Activated gamma-delta T cell (primary cell): ENCODE measurements around the gene SORL1.

ENCODE experiments used
- DNase-seq: peaks from one replicate; lab custom pipeline; 2025; lab: John Stamatoyannopoulos, UW

The SORL1 gene

DNA sequence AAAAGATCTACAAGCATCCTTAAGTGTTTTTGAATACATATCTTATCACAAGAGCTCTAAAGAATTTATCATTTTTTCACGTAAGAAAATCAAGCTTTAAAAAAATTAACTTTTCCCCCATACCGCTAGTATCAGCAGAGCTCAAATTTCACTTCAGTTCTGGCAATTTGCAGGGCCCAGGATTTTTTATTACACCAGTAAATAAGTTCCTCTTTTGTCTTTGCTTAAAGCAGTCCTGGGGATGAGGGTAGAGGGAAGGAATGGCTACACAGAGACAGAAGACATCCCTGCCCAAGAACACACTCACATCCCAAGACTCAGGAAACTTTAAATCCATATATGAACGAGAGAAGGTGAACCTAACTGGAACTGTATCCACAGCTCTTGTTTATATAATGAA, 22.6 kb upstream of the SORL1 start:
- DNase-seq = no peak

DNA sequence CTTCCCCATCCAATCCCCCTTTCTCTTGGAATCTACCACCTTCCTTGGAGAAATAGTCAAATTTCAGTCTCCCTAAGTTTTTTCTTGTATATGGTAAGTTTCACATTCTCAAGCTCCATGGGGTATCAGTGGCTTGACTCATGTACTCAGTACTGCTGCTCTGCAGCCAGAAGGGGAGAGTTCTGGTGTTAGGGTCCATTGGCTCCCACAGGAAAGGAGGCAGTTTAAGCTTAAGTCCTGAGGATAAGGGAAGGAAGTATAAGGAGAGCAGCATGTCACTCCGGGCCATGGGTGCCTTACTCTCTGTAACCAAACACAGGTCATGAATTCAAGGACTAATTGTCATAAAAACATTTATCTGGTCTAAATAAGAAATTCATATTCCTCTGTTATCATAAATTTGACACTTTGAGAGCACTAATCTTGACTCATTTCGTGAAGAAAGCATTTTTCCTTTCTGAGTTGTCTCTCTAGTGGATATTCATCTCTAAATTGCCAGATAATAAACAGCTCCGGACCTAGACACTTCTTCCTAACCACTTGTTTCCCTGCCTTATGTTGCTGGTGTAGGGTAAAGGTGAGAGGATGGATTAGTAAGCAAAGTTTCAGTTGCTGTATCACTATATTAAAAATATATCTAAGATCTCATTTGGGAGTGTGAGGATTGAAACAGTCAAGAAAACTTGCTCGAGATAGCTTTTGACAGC, 20.1 kb upstream of the SORL1 start:
- no peak for DNase-seq

DNA sequence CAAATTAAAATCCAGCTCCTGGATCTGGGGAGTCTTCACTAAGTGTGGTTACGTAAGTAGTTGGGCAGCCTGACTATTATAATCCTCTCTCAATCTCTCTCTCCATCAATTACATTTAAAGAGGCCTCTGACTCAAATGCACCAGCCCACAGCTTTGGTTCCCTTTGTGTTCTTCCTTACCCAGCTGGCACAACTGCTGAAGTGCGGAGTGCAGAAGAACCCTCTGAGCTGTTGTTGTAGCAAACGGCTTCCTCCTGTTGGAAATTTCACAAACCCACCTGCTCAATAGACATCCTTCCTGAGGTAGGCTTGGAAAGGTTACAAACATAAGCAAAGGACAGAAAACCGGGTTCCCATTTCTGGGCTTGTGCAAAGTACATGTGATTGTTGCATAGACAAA, 17.0 kb upstream of the SORL1 start:
- no peak for DNase-seq

DNA sequence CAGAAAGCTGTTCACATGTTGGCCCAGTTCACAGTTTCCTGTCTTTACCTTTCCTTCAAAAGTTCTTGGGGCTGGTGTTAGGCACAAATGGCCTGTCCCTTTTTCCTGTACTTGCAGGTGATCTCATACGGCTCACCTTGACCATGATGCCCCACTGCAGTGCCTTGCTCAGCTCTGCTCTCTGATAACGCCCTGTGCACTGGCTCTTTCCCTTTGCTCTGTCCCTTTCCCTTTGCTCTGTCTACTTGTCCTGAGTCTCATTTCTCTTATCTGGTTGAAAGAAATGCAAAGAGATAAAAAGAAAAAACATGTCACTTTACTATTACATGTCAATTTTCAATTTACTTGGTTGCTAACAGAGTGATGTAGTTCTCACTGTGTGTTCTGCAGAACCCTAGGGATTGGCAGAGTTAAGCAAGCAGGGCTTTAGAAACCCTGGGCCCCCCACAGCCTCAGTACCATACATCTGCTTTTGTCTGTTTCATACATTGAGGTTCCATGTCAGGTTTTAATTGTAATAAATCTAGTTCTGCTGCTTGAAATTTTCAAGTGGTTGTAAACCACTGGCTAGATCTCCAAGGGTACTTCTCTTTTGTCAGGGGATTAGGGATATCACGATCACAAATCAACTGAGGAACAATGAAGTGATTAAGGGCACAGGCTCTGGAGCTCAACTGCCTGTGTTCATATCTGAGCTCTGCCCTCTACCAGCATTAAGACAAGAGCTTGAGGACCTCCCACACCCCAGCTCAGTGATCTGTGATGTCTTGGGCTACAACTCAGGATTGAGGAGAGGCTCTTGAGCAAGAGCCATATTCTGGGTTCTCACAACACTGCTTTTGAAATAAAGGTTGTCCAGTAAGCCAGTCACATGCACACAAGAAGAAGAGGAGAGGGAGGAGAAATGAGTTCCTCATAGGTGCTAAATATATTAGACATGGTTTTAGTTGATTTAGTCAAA, 16.3 kb upstream of the SORL1 start:
- no peak for DNase-seq

DNA sequence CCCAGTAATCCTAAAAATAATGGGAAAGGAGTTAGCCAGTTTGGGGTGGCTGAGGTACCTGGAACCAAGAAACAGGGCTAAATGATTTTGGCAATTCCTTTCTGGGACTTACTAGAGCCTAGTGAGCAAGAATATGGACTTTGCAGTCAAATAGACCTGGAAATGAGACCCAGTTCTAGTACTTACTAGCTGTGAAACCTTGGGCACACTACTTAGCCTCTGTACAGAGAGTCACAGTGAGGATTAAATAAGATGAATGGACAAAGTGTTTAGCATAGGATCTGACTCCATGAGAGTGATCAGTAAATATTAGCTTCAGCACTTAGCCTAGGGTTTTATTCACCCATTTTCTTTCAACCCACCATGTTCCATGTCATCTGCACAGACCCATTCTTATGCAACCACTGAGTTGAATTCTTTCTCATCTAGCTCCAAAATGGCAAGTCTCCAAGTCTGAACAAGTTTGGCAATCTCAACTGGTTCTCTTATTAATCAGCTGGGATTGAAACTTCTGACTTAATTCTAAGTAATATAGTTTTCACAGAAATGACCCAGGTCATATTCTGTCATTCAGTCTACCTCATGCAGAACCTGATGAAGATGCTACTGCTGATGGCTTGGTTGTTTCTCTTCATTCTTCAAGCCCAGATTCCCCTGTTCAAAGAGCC, 15.0 kb upstream of the SORL1 start:
- DNase-seq = no peak

DNA sequence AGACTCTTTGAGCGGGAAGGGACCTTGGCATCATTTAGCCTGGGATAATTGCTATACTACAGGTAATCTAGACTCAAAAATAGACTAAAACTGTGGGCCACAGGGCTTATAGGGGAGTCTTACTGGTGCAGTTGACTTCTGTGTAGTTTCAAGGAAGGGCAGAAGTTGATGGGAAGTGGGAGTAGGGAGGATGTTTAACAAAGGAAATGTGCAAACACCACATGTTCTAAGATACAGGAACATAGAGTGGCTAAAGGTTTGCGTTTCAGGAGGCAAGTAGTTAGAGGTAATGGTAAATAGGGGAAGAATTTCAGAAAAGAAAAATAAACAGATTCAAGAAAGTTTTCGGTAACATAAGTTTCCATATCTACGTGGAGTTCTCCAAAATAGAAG, 14.4 kb upstream of the SORL1 start:
- DNase-seq = no peak

DNA sequence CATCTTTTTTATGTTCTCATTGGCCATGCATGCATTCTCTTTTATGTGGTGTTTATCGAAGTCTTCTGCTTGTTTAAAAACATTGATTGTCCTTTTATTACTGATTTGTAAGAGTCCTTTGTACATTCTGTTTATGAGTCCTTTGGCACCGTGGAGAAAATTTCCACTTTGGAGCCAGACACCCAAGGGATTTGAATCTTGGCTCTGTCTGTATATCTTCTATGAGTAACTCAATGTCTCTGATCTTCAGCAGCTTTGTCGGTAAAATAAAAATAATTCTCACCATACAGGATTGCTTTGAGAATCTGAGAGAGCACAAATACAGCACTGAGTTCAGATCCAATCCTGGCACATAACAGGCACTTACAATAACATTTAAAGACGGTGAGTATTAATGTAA, 12.8 kb upstream of the SORL1 start:
- DNase-seq = no peak

DNA sequence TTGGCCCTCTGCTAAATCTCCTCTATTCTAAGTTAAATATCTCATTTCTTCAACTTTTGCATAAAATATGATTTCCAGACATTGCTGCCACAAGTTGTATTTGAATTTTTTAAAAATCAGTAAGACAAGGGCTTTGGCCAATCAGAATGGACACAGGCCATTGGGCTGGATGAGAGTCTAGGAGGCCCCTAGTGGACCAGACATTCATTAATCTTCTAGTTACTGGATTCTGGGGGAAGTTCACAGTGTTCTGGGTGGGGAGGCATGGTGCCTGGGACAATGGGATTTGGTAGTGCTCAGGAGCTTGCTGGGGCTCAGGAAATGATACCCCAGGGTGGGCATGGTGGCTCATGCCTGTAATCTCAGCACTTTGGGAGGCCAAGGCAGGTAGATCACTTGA, 12.4 kb upstream of the SORL1 start:
- DNase-seq = no peak

DNA sequence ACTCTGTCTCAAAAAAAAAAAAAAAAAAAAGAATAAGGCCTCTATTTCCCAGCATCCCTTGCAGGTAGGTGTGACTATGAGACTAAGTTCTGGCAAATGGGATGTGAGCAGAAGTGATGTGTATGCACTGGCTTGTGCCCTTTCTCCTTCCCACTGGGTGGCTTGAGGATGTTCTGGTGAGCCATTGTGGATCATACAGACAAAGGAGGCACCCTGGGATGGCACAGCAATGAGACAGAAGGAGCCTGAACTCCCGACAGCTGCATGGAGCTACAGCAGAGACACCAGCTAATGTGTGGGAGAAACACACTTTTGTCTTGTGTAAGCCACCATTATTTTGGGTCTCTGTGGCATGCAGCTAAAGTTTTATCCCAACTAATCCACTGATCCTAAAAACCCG, 10.6 kb upstream of the SORL1 start:
- no peak for DNase-seq

DNA sequence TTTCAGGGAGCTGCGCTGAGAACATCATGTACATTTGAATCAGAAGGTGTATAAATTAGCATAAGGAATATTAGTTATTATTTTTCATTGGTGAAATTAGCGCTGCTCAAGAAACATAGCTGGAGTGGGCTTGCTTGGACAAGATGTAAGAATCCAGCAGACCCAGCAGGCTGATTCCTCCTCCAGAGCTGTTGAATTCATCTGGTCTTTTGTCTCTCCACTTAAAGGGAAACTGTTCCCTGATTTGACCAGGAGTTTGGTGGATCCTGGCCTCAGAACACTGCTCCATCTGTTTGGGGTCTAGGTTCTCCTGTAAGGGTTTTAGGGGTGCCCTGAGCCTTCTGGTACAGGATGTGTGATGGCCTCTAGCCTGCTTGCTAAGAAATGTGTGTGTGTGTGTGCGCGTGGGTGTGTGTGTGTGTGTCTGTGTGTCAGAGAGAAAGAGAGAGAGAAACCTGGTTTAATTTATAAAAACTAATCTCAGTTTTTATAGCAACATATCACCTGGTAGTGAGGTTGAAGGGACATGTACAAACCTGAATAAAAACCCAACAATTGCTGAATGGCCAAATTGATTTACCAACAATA, 8.3 kb upstream of the SORL1 start:
- no peak for DNase-seq

DNA sequence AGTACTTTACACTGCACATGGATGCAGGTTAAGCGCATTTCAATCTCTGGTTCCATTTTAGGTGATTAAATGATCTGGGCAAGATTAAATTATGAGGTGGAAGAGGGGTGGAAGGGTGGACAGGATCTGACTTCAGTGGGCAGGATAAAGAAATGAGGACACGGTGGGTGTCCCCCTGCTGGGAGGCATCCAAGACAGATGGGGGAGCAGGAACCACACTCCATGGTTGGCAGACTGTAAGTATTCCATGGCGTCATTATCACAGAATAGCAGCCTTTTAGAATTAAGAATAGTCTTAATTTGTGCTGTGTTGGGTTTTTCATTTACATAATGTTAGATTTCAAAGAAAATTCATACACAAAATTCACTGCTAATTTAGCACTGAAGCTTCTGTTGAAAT, 7.6 kb upstream of the SORL1 start:
- no peak for DNase-seq

DNA sequence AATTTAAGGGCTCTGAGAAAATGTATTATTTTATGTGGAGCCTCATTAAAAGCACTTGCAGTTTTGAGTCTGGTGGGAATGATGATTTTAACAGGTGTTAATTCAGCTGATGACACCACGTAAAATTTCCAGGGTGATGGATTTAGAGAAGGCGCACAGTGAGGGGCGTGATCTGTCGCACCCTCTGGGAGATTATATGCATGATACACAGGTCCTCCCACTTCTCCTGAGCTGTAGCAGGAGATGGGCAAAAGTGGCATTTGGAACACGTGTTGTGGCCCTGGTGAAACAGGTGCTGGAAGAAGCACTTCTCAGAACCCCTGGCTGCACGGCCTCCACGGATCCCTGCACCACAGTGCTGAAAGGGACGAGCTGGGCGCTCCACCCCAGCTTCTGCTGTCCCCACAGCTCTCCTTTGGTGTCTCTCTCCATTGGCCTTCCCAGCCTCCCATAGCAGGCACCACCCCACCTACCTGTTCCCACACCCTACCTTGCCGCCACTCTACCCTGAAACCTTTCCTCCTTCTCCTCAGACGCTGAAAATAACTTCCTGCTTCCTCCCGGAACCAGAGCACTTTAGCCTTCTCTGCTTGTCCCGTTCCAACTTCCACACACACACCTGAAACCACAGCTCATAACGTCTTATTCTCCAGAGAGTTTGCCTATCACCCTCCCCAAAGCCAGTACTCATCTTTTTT, 6.9 kb upstream of the SORL1 start:
- no peak for DNase-seq

DNA sequence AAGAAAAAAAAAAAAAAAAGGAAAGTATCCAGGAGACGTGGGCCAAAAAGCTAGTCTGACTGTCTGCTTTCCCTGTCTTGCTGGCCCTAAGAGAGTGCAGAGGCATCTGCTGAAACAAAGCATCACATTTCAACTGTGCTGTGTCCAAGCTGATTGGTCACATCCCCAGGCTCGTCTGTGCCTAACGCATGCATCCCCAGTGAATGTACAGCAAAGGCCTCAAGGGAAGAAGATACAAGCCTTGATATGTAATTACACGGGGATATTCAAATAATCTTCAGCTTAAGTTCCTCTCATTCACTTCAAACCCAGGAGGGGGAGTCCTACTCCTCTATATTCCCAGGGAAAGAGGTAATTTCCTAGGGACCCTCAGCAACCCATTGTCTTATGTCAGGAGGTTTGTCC, 5.4 kb upstream of the SORL1 start:
- no peak for DNase-seq

DNA sequence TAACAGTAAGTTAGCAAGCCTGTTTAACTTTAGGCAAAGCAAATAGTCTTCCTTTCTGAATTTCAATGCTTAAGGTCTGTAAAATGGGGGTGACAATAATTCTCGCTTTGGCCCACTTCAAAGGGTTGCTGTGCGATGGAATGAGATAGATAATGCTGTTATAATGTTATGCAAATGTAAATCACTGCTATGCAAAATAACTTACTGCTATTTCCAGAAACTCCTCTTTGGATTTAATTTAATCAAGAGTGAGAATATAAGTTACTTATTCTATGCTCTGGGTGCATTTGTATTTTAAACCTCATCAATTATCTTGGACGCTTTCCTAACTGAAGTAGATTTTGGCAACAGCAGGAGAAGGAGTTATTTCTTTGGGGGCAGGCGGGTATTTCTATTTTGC, 4.1 kb upstream of the SORL1 start:
- no peak for DNase-seq

DNA sequence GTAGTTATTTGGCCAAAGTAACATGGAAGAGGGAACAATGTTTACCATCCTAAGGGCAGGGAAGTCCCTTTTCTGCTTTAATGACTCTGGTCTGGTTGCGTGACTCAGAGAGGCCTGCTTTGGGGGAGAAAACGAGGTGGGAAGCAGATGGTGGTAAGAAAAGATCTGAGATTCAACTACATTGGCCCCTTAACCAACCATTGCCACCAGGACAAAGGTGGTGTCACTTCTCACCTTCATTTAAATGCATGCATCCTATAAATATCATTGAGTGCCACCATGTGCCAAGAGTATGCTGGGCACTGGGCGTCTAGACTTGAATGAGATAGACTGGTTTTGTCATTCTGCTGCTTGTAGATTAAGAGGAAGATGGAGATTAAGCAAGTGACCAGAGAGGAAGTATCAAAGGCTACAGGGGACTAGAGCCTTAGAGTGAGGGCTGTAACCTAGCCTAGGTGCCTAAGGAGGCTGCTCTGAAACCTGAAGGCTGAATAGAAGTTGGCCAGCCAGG, 3.6 kb upstream of the SORL1 start:
- DNase-seq = no peak

DNA sequence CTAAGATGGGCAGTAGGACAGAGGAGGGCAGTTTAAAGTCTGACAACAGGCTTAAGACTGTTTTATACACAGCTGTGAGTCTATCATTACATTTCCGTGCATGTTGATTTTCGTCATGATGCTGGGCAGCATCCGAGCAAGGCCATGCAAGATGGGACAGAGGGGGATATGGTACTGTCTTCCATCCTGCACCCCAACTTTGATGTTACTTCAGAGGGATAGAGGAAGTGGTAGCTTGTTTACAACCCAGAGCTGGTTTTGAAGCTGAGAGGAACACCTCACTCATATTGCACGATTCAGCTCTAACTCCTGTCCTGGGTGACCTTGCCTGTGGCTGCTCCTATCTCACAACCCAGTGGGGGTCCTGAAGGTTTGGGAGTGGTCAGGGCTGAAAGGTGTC, 3.0 kb upstream of the SORL1 start:
- no peak for DNase-seq

DNA sequence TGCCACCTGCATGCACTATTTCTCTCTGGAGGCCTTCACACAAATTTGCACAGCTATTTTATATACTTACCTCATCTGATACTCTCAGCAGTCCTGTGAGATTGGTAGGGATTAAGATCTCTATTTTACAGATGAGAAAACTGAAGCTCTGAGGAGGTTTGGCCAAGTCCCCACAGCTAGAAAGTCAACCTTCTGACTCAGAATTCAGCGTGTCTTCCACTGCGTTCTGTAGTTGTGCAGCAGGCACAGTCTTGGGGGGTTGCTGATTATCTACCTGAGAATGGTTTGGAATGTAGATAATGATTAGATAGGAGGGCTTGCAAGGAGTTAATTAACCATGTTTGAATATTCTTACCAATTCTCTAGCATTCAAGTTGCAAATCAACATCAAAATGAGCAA, 2.5 kb upstream of the SORL1 start:
- DNase-seq = no peak

DNA sequence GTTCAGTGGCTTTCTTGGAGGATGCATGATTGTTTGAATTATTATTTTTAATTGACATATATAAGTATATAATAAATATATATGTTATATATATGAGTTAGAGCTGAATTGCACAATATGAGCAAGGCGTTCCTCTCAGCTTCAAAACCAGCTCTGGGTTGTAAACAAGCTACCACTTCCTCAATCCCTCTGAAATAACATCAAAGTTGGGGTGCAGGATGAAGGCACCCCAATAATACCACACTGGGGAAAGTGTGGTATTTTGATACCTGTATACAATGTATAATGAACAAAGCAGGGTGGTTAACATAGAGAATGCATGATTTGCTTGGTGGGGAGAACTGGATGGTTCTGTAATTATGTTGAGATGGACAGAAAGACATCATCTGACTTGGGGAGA, 1.7 kb upstream of the SORL1 start:
- DNase-seq = no peak

DNA sequence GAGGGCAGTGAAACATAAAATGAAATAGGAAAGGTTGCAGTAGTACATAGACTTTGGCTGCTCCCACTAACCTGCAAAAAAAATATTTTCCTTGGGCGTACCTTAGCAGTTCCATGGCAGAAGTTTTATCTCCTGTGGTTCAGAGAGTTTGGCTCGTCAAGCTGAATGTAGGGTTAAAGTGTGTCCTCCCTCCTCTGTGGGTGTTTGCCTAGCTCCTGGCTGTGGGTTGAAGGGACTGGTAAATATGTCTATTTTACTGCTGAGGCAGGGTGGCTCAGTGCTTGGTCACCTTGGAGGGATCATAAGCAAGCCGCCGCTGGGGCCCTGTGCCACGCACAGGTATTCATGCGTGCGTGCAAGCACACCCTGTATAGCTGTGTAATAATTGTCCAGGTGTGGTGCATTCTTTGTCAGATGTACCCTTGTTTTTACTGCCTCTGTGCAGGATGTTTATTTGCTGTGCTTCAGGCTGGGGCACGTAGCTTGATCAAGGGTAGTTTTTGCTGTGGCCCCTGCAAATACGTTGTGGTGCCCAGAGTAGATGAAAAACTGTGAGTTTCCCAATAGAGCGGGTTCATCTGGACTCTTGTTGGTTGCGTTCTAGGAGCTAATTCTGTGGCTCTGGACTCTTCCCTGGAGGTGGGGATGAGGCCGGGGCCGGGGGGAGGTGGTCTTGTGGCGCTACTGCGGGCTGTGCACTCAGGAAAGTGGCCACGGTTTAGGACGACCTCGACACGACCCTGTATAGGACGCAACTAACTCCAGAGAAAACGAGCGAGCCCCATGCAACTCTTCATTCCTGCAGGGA, 732 bp upstream of the SORL1 start:
- DNase-seq = no peak

DNA sequence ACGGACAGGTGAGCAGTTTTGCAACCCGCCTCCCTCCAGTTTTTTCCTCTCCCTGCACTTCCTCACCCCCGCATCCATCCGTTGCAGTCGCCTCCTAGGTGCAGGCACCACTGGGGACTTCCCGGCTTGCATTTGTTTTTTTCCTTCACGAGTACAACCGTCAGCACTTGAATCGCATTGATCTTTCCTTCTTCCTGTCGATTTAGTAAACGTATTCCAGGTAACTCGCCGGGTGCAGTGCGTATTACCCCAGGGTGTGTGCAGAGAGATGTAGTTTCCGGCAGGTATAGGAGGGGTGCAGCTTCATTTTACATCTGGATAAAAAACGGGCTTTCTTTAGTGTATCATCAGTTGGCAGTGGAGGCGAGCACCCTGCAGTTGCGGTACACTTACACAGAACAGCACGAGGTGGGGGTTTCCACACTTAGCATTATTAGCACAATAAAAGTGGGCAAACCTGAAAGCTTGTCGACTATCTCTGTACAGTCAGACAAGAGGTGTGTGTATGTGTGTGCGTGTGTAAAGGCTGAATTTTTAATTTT, 566 bp downstream of the SORL1 start, which contains the start of gene SORL1-AS1:
SORL1-AS1 (minus strand) TSS at position 359 of the 542 bp plus-strand sequence.
- no peak for DNase-seq
